Stomach (tissue), 9 donors: ENCODE results near the gene CAMK2A. TPM values are rescaled to one million over a fixed set of nuclear protein-coding genes. Genes with fewer than 3 reads are reported as not detected.
"Not testable (repeated sequence)": the region's sequence is repeated elsewhere in the genome, so short reads cannot be mapped to it uniquely, and the experiment has no call there.

Experiments
- DNase-seq, 2 donors: peaks; one replicate each; pipeline versions ENCODE4 v3.0.0 to v3.0.0-alpha.2; 2013 to 2019
- H3K27ac ChIP-seq, 5 donors: fragments of 200-600 bp in 4 of 5; sonication (generic) in 4 of 5; one replicate each; pipeline ENCODE4 v1.5.1; 2013 to 2019; ENCODE audit warnings: mild to moderate bottlenecking in 1 of 5, moderate library complexity in 1 of 5
- H3K27me3 ChIP-seq, 3 donors: fragments of 200-600 bp; sonication (generic); one replicate each; pipeline ENCODE4 v1.5.1; 2017 to 2019; ENCODE audit warnings: mixed run types in 1 of 3
- H3K36me3 ChIP-seq, 4 donors: fragments of 200-600 bp; sonication (generic); 1 replicate in 3 of 4; 2 replicates in 1 of 4; pipeline ENCODE4 v1.5.1; 2016 to 2019
- H3K4me1 ChIP-seq, 4 donors: fragments of 200-600 bp; sonication (generic); one replicate each; pipeline ENCODE4 v1.5.1; 2016 to 2019
- H3K4me3 ChIP-seq, 4 donors: fragments of 200-600 bp; sonication (generic) in 3 of 4; one replicate each; pipeline ENCODE4 v1.5.1; 2016 to 2019; ENCODE audit warnings: mild to moderate bottlenecking in 1 of 4
- H3K9me3 ChIP-seq, 4 donors: fragments of 200-600 bp; sonication (generic); one replicate each; pipeline ENCODE4 v1.5.1; 2016 to 2019
- EP300 ChIP-seq: sonication (generic); formaldehyde crosslinking; IDR thresholded peaks from one replicate; pipeline ENCODE4 v1.6.1; 2017; ENCODE audit warnings: antibody characterized with exemption
- POLR2A ChIP-seq, 4 donors: fragments of 450-650 bp; IDR thresholded peaks; one replicate each; pipeline ENCODE4 v1.6.1; 2016; ENCODE audit warnings: antibody characterized with exemption in 4 of 4, control low read depth in 2 of 4, mild to moderate bottlenecking in 1 of 4, moderate library complexity in 1 of 4
- POLR2AphosphoS5 ChIP-seq, 3 donors: sonication (generic); formaldehyde crosslinking; IDR thresholded peaks; one replicate each; pipeline ENCODE4 v1.6.1; 2016; ENCODE audit warnings: antibody characterized with exemption in 3 of 3
- WGBS, 5 donors: extraction: QIAGEN DNeasy Blood & Tissue Kit in 3 of 5; methylation state at CpG; one replicate each; pipeline versions ENCODE4 v1.1.5 to v1.1.7; 2013 to 2018; 5-methylcytosine and 5-hydroxymethylcytosine counted together
- intact Hi-C: fragments of 100-400 bp; cut with DNase I; formaldehyde crosslinking; loops from one replicate; pipeline ENCODE4 v1.15.1; 2023; ENCODE audit warnings: low total_unique reads
- polyA plus RNA-seq, 3 donors: library from polyadenylated mRNA; stranded (reverse); fragments of 200-250 nt; gene quantifications; one replicate each; pipeline ENCODE4 v1.2.3, GENCODE V29; 2013
- total RNA-seq, 5 donors: library from RNA; depleted of rRNA; stranded (reverse); fragments of >200 nt; gene quantifications; one replicate each; pipeline versions ENCODE4 v1.1.0 to v1.2.3, GENCODE V29; 2014 to 2016
- TF ChIP-seq, protein P1 (sequence below), 7 experiments: fragments of 450-650 bp in 4 of 7; fragments of 200-600 bp in 3 of 7; sonication (generic) in 3 of 7; IDR thresholded peaks; one replicate each; pipeline ENCODE4 v1.5.1; 2016 to 2019; ENCODE audit warnings: antibody characterized with exemption in 7 of 7, control low read depth in 2 of 7, mild to moderate bottlenecking in 1 of 7
- donor health status: healthy with polysubstance abuse.
- donor health status: Bipolar disorder and iron deficiency.
- donor health status: healthy.

Gene CAMK2A
- total and polyA plus RNA-seq, 8 donors, result 0.06 to 18.3 (median 0.63) TPM; not detected in 2

DNA sequence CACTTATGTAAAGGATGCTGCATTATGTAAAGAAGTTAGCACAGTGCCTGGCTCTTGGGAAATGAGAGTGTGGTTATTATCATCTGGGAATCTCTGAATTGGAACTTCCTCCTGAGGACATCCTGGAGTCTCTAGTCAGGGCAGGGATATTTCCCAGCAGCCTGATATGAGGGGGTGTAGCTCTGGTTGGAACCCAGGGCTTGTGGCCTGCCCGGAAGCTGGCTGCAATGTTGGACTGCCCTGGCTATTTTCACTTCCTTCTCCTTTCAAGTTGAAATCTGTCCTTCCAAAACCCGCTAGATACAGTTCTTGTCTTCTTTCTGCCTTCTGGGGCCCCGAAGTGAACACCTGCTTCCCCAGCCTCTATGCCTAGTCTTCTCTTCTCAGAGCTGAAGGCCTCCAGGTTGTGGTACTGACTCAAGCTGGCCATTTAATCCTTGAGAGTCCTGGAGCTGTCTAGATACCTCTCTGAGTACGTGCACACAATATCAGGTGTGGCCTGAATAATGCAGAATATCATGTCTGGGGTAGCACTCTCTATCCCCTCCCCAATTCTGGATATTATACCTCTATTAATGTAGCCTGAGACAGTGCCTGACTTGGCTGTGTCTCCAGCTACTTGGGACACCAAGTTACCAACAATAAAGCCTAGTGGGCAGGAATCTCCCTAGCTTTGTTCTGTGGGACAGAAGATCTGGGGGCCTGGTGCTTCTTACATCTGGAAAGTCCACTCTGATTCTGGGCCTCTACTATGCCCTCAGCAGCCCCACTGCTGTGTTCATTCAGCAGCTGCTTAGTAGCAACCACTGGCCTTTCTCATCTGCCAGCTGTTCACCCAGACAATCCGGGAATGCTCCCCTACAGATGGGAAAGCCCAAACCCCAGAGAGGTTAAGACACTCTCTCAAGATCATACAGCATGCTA is 54.7 kb downstream of the CAMK2A start:
- H3K36me3 ChIP-seq, result no peaks in the 10 kb centered on the region
- no peaks in the 10 kb centered on the region for H3K9me3 ChIP-seq
- H3K4me3 ChIP-seq, result no peak overlapping the region
- TF ChIP-seq POLR2A (IDR thresholded peaks at IDR 0.05) (no peak), EP300 (no peak), POLR2AphosphoS5 (IDR thresholded peaks at IDR 0.05) (no peak)
- TF ChIP-seq, protein P1, sequence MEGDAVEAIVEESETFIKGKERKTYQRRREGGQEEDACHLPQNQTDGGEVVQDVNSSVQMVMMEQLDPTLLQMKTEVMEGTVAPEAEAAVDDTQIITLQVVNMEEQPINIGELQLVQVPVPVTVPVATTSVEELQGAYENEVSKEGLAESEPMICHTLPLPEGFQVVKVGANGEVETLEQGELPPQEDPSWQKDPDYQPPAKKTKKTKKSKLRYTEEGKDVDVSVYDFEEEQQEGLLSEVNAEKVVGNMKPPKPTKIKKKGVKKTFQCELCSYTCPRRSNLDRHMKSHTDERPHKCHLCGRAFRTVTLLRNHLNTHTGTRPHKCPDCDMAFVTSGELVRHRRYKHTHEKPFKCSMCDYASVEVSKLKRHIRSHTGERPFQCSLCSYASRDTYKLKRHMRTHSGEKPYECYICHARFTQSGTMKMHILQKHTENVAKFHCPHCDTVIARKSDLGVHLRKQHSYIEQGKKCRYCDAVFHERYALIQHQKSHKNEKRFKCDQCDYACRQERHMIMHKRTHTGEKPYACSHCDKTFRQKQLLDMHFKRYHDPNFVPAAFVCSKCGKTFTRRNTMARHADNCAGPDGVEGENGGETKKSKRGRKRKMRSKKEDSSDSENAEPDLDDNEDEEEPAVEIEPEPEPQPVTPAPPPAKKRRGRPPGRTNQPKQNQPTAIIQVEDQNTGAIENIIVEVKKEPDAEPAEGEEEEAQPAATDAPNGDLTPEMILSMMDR (IDR thresholded peaks at IDR 0.05), result no peak
- H3K27ac ChIP-seq, result no peak overlapping the region
- 73 to 89% (median 77%) methylated on average over 5 of the region's 5 CpGs for WGBS, 5 donors
- H3K27me3 ChIP-seq, result no peaks in the 10 kb centered on the region
- no peaks in the 10 kb centered on the region for H3K4me1 ChIP-seq
- DNase-seq, result no peak
- intact Hi-C loops, result no loop called here

DNA sequence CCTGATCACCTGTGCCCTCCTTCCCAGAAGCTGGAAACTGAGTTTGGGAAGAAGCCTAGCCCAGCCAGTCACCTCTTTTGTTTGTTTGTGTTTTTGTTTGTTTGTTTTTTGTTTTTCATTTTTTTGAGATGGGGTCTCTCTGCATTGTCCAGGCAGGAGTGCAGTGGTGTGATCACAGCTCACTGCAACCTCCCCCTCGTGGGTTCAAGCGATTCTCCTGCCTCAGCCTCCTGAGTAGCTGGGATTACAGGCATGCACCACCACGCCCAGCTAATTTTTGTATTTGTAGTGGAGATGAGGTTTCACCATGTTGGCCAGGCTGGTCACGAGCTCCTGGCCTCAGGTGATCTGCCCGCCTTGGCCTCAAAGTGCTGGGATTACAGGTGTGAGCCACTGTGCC is 55.9 kb downstream of the CAMK2A start:
- H3K4me1 ChIP-seq, H3K27me3 ChIP-seq, intact Hi-C loops, DNase-seq, H3K27ac ChIP-seq, H3K4me3 ChIP-seq, H3K36me3 ChIP-seq, H3K9me3 ChIP-seq: not testable (repeated sequence)
- WGBS, 5 donors, result 81 to 87% (median 86%) methylated on average over 5 of the region's 5 CpGs

DNA sequence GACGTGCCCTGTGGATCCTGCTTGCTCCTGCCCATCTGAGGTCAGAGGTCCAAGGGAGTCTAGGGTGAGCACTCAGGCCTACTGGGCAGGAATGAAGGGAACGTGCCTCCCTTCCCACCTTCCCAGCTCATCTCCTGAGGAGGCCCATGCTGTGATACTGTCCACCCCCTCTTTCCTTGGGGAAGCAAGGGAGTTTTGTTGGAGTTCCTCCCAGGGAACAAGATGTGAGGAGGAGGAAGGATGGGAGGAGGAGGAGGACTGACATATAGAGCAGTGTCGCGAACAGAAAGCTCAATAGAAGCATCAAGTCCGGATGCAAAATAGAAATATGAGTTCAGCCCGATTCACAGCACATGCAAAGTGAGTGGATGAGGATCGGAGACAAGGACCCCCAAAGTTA is 58.7 kb downstream of the CAMK2A start:
- Histone ChIP-seq H3K27ac (no peak overlapping the region), H3K36me3 (no peaks in the 10 kb centered on the region), H3K27me3 (no peaks in the 10 kb centered on the region), H3K4me3 (no peak overlapping the region), H3K4me1 (no peaks in the 10 kb centered on the region), H3K9me3 (no peaks in the 10 kb centered on the region)
- 83 to 93% (median 90%) methylated on average over 7 of the region's 7 CpGs for WGBS, 5 donors
- no peak for DNase-seq
- TF ChIP-seq POLR2AphosphoS5 (IDR thresholded peaks at IDR 0.05) (no peak), EP300 (no peak), POLR2A (IDR thresholded peaks at IDR 0.05) (no peak)
- TF ChIP-seq, protein P1 (IDR thresholded peaks at IDR 0.05), result no peak
- intact Hi-C loops, result no loop called here

DNA sequence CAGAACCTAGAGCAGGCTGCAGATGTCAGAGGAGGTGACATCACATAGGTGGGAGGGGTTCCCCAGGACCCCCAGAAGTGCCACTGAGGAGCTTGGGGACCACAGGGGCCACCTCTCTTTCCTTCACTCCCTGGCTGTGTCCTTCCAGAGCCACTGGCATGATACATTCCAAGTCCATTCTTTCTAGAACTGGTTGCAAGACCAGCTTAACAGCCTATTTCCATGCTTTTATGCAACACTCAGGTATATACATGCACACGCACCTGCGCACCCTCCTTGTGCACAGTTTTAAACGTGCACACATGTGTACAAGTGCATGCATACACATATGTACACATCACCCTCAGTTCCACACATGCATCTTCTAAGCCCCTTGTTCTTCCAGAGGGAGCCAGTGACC is 60.0 kb downstream of the CAMK2A start:
- WGBS, 5 donors, result 65 to 82% (median 70%) methylated on average over 3 of the region's 3 CpGs

More for the DNA sequence above, 60.0 kb downstream of the CAMK2A start:
- Histone ChIP-seq H3K4me1 (no peaks in the 10 kb centered on the region), H3K27ac (no peak overlapping the region), H3K4me3 (no peak overlapping the region), H3K9me3 (no peaks in the 10 kb centered on the region), H3K27me3 (no peaks in the 10 kb centered on the region), H3K36me3 (no peaks in the 10 kb centered on the region)
- DNase-seq, result no peak
- TF ChIP-seq POLR2A (IDR thresholded peaks at IDR 0.05) (no peak), POLR2AphosphoS5 (IDR thresholded peaks at IDR 0.05) (no peak), EP300 (no peak)
- TF ChIP-seq, protein P1 (IDR thresholded peaks at IDR 0.05), result no peak
- intact Hi-C loops, result no loop called here
